GM23248 (cell line): ENCODE results near the gene TRMT112.

Experiments used
- EZH2 ChIP-seq: fragments of 200-600 bp; sonication (generic); IDR thresholded peaks from 2 replicates; pipeline ENCODE4 v1.6.1; 2018; ENCODE audit warnings: antibody characterized with exemption, mild to moderate bottlenecking; ENCODE audit not compliant: insufficient read depth, poor library complexity, severe bottlenecking
- EZH2phosphoT487 ChIP-seq: fragments of 200-600 bp; sonication (generic); IDR thresholded peaks from 2 replicates; pipeline ENCODE4 v1.6.1; 2018; ENCODE audit warnings: antibody characterized with exemption, moderate library complexity, mild to moderate bottlenecking, low read depth; ENCODE audit not compliant: insufficient read depth

DNA sequence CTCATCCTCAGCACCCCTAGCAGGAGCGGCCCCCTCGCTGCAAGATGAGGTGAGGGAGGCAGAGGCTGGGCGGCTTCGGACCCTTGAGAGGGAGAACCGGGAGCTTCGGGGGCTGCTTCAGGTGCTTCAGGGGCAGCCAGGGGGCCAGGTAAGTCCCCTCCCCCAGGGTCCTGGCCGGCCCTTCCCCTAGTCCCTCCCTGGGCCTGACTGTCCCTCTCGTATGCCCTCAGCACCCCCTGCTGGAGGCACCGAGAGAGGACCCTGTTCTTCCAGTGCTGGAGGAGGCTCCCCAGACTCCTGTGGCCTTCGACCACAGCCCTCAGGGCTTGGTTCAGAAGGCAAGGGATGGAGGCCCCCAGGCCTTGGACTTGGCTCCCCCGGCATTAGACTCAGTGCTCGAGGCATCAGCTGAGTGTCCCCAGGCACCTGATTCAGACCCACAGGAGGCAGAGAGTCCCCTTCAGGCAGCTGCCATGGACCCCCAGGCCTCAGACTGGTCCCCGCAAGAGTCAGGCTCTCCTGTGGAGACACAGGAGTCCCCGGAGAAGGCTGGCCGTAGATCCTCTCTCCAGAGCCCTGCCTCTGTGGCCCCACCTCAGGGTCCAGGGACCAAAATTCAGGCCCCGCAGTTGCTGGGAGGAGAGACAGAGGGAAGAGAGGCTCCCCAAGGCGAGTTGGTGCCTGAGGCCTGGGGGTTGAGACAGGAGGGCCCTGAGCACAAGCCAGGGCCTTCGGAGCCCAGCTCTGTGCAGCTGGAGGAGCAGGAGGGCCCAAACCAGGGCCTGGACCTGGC lies 26.6 kb upstream of the TRMT112 start:
- TF ChIP-seq EZH2phosphoT487: no peak
- TF ChIP-seq EZH2: no peak
